DMS153 (cell line): Measurements from ENCODE around the gene PRR16.

Experiments used
- DNase-seq: peaks from one replicate; lab custom pipeline; 2025; lab: John Stamatoyannopoulos, UW

PRR16 gene

GRCh38 chr5:120516805-120517204, 52.7 kb downstream of the PRR16 start:
- no peak for DNase-seq

GRCh38 chr5:120517607-120518252, 53.6 kb downstream of the PRR16 start:
- DNase-seq: no peak

GRCh38 chr5:120518581-120518980, 54.5 kb downstream of the PRR16 start:
- DNase-seq: no peak

GRCh38 chr5:120527251-120527650, 63.2 kb downstream of the PRR16 start:
- no peak for DNase-seq

- no peak for DNase-seq
Measured at GRCh38 chr5:120528609-120529008, 64.5 kb downstream of the PRR16 start.

GRCh38 chr5:120529386-120529785, 65.3 kb downstream of the PRR16 start:
- DNase-seq: no peak

GRCh38 chr5:120531215-120531614, 67.1 kb downstream of the PRR16 start:
- no peak for DNase-seq

- no peak for DNase-seq
Measured at GRCh38 chr5:120532835-120533234, 68.7 kb downstream of the PRR16 start.

GRCh38 chr5:120533581-120533980, 69.5 kb downstream of the PRR16 start:
- no peak for DNase-seq

- no peak for DNase-seq
Measured at GRCh38 chr5:120535900-120536299, 71.8 kb downstream of the PRR16 start.

- no peak for DNase-seq
Measured at GRCh38 chr5:120538149-120538548, 74.0 kb downstream of the PRR16 start.

- no peak for DNase-seq
Measured at GRCh38 chr5:120538644-120539043, 74.5 kb downstream of the PRR16 start.

- no peak for DNase-seq
Measured at GRCh38 chr5:120539471-120539870, 75.4 kb downstream of the PRR16 start.

GRCh38 chr5:120540097-120540496, 76.0 kb downstream of the PRR16 start:
- no peak for DNase-seq

GRCh38 chr5:120544043-120544442, 79.9 kb downstream of the PRR16 start:
- no peak for DNase-seq

- DNase-seq: no peak
Measured at GRCh38 chr5:120545007-120545406, 80.9 kb downstream of the PRR16 start.

- no peak for DNase-seq
Measured at GRCh38 chr5:120545951-120546350, 81.9 kb downstream of the PRR16 start.

- DNase-seq: no peak
Measured at GRCh38 chr5:120546922-120547321, 82.8 kb downstream of the PRR16 start.

- no peak for DNase-seq
Measured at GRCh38 chr5:120550358-120550757, 86.3 kb downstream of the PRR16 start.

GRCh38 chr5:120552638-120553037, 88.5 kb downstream of the PRR16 start:
- no peak for DNase-seq

GRCh38 chr5:120555345-120555744, 91.2 kb downstream of the PRR16 start:
- no peak for DNase-seq

GRCh38 chr5:120564013-120564412, 99.9 kb downstream of the PRR16 start:
- DNase-seq: no peak

- no peak for DNase-seq
Measured at GRCh38 chr5:120567066-120567465, 103.0 kb downstream of the PRR16 start.

- DNase-seq: no peak
Measured at GRCh38 chr5:120567921-120568320, 103.8 kb downstream of the PRR16 start.

GRCh38 chr5:120568711-120569110, 104.6 kb downstream of the PRR16 start:
- DNase-seq: no peak
